NCI-H187 treated with DMSO at 0.1 percent for 48 hours (cell line): ENCODE results near the gene STUM.
"Not testable (repeated sequence)": the region's sequence is repeated elsewhere in the genome, so short reads cannot be mapped to it uniquely, and the experiment has no call there.

ENCODE experiments used
- DNase-seq: peaks from one replicate; lab custom pipeline; 2025; lab: John Stamatoyannopoulos, UW

Gene STUM

GRCh38 chr1:226604560-226605317 is 56.2 kb downstream of the STUM start:
- DNase-seq: no peak

- DNase-seq: no peak
Measured at GRCh38 chr1:226605318-226605950, 56.9 kb downstream of the STUM start.

GRCh38 chr1:226606311-226607267 is 58.0 kb downstream of the STUM start:
- no peak for DNase-seq

- DNase-seq: no peak
Measured at GRCh38 chr1:226607268-226607660, 58.7 kb downstream of the STUM start.

GRCh38 chr1:226607821-226608220 is 59.3 kb downstream of the STUM start:
- DNase-seq: no peak

GRCh38 chr1:226608699-226609505 is 60.3 kb downstream of the STUM start:
- DNase-seq: no peak

- DNase-seq: no peak
Measured at GRCh38 chr1:226609836-226610455, 61.4 kb downstream of the STUM start.

- no peak for DNase-seq
Measured at GRCh38 chr1:226610671-226611070, 62.1 kb downstream of the STUM start.

- DNase-seq: no peak
Measured at GRCh38 chr1:226611301-226611700, 62.7 kb downstream of the STUM start.

GRCh38 chr1:226611980-226612379 is 63.4 kb downstream of the STUM start:
- not testable (repeated sequence) for DNase-seq

- DNase-seq: no peak
Measured at GRCh38 chr1:226615876-226616275, 67.3 kb downstream of the STUM start.

- DNase-seq: no peak
Measured at GRCh38 chr1:226616636-226617035, 68.1 kb downstream of the STUM start.

GRCh38 chr1:226617109-226617508 is 68.5 kb downstream of the STUM start:
- no peak for DNase-seq

- DNase-seq: not testable (repeated sequence)
Measured at GRCh38 chr1:226617719-226618118, 69.2 kb downstream of the STUM start.

- no peak for DNase-seq
Measured at GRCh38 chr1:226618380-226618779, 69.8 kb downstream of the STUM start.

- DNase-seq: no peak
Measured at GRCh38 chr1:226619031-226619430, 70.5 kb downstream of the STUM start.

- no peak for DNase-seq
Measured at GRCh38 chr1:226622012-226622411, 73.4 kb downstream of the STUM start.

GRCh38 chr1:226624526-226624925 is 76.0 kb downstream of the STUM start:
- no peak for DNase-seq

- no peak for DNase-seq
Measured at GRCh38 chr1:226625326-226625725, 76.8 kb downstream of the STUM start.

GRCh38 chr1:226625832-226626576 is 77.4 kb downstream of the STUM start:
- DNase-seq: no peak

- DNase-seq: no peak
Measured at GRCh38 chr1:226626577-226626956, 78.0 kb downstream of the STUM start.
